Thoracic aorta (tissue), 2 donors: Measurements from ENCODE around the gene ZNF212. TPM values are rescaled to one million over a fixed set of nuclear protein-coding genes. Genes with fewer than 3 reads are reported as not detected.

Experiments
- ATAC-seq: fragments of 150-250 bp; one replicate; pipeline ENCODE4 v1.8.0; 2017; ENCODE audit warnings: low read depth; ENCODE audit not compliant: insufficient number of reproducible peaks, low FRiP score
- DNase-seq: peaks from one replicate; pipeline ENCODE4 v3.0.0-alpha.2; 2020; ENCODE audit warnings: low spot score
- H3K27ac ChIP-seq, 2 donors: fragments of 200-600 bp; sonication (generic); 1 replicate in 1 of 2; 2 replicates in 1 of 2; pipeline ENCODE4 v1.5.1; 2016; ENCODE audit warnings: mild to moderate bottlenecking in 2 of 2, moderate library complexity in 2 of 2
- H3K27me3 ChIP-seq: fragments of 200-600 bp; sonication (generic); replicated peaks from 2 replicates; pipeline ENCODE4 v1.6.0; 2016; ENCODE audit warnings: mild to moderate bottlenecking; ENCODE audit not compliant: insufficient read depth
- H3K36me3 ChIP-seq: fragments of 200-600 bp; sonication (generic); one replicate; pipeline ENCODE4 v1.5.1; 2016
- H3K4me1 ChIP-seq, 2 donors: fragments of 200-600 bp; sonication (generic); 1 replicate in 1 of 2; 2 replicates in 1 of 2; pipeline versions ENCODE4 v1.5.1 to v1.6.0; 2016; ENCODE audit warnings: low read depth in 2 of 2, mild to moderate bottlenecking in 1 of 2; ENCODE audit not compliant: control insufficient read depth in 1 of 2
- H3K4me3 ChIP-seq: fragments of 200-600 bp; sonication (generic); 2 replicates; pipeline ENCODE4 v1.5.1; 2016; ENCODE audit warnings: mild to moderate bottlenecking
- H3K9me3 ChIP-seq: fragments of 200-600 bp; sonication (generic); 2 replicates; pipeline ENCODE4 v1.5.1; 2016
- CTCF ChIP-seq: fragments of 200-600 bp; sonication (generic); IDR thresholded peaks from one replicate; pipeline ENCODE4 v1.5.1; 2019; ENCODE audit warnings: antibody characterized with exemption
- total RNA-seq, 2 donors: library from RNA; depleted of rRNA; stranded (reverse); fragments of >200 nt; gene quantifications; one replicate each; pipeline versions ENCODE4 v1.1.0 to v1.2.3, GENCODE V29; 2016

ZNF212 gene
- total RNA-seq, 2 donors from 2014 or later, result 6.6 to 8.3 TPM

- Histone ChIP-seq H3K36me3 (peaks cover 65% of the 10 kb centered on the region), H3K27ac (no peak overlapping the region), H3K27me3 (no peaks in the 10 kb centered on the region), H3K9me3 (no peaks in the 10 kb centered on the region), H3K4me3 (no peak overlapping the region), H3K4me1 (no peaks in the 10 kb centered on the region)
- DNase-seq (no peak), ATAC-seq (no peak)
- no peak for TF ChIP-seq CTCF
Observed at GRCh38 chr7:149202831-149203231, 36.6 kb upstream of the ZNF212 start.

GRCh38 chr7:149205690-149206381 is 33.6 kb upstream of the ZNF212 start:
- H3K9me3 ChIP-seq, result no peaks in the 10 kb centered on the region
- H3K4me1 ChIP-seq, result no peaks in the 10 kb centered on the region
- no peak for TF ChIP-seq CTCF
- no peak overlapping the region for H3K4me3 ChIP-seq
- no peak overlapping the region for H3K27ac ChIP-seq
- H3K27me3 ChIP-seq, result no peaks in the 10 kb centered on the region
- ATAC-seq, result no peak
- H3K36me3 ChIP-seq, result peaks cover 56% of the 10 kb centered on the region
- no peak for DNase-seq

- Histone ChIP-seq H3K27me3 (no peaks in the 10 kb centered on the region), H3K4me1 (no peaks in the 10 kb centered on the region), H3K9me3 (no peaks in the 10 kb centered on the region), H3K4me3 (no peak overlapping the region), H3K27ac (no peak overlapping the region), H3K36me3 (peaks cover 60% of the 10 kb centered on the region)
- DNase-seq (no peak), ATAC-seq (no peak)
- no peak for TF ChIP-seq CTCF
Observed at GRCh38 chr7:149207324-149208035, 32.0 kb upstream of the ZNF212 start.

- no peak for TF ChIP-seq CTCF
- ATAC-seq, result no peak
- H3K36me3 ChIP-seq, result peaks cover 67% of the 10 kb centered on the region
Observed at GRCh38 chr7:149209518-149210269, 29.8 kb upstream of the ZNF212 start.

GRCh38 chr7:149210551-149210950 is 28.9 kb upstream of the ZNF212 start:
- Histone ChIP-seq H3K27ac (no peak overlapping the region), H3K27me3 (no peaks in the 10 kb centered on the region), H3K4me3 (no peak overlapping the region), H3K4me1 (no peaks in the 10 kb centered on the region), H3K36me3 (peaks cover 74% of the 10 kb centered on the region), H3K9me3 (no peaks in the 10 kb centered on the region)
- DNase-seq, result no peak
- no peak for ATAC-seq
- no peak for TF ChIP-seq CTCF

More at GRCh38 chr7:149209518-149210269, 29.8 kb upstream of the ZNF212 start:
- no peaks in the 10 kb centered on the region for H3K9me3 ChIP-seq
- no peak overlapping the region for H3K4me3 ChIP-seq
- H3K4me1 ChIP-seq, result no peaks in the 10 kb centered on the region
- no peak for DNase-seq
- no peak overlapping the region for H3K27ac ChIP-seq
- H3K27me3 ChIP-seq, result no peaks in the 10 kb centered on the region
